Measurements from ENCODE around the gene ALDH8A1.

DNA sequence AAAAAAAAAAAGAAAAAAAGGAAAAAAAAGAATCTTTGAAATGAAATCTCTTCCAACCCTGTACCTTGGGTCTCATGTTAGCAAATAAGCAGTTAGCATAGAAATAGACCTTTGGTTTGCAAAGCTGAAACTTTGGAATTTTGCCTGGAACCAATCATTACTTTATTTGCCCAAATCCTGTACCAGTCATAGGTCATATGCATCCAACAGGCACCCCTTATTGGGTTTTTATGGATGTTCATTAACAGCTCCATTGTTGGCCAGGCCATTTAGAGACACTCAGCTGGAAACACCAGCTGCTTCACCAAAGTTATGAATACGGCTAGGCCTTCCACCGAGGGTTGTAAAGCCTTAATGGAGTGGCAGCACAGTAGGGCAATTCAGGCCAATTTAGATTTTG is 53.0 kb downstream of the ALDH8A1 start:
- no peak for TF ChIP-seq POLR2A (IDR thresholded peaks at IDR 0.05)
- TF ChIP-seq, protein P1, sequence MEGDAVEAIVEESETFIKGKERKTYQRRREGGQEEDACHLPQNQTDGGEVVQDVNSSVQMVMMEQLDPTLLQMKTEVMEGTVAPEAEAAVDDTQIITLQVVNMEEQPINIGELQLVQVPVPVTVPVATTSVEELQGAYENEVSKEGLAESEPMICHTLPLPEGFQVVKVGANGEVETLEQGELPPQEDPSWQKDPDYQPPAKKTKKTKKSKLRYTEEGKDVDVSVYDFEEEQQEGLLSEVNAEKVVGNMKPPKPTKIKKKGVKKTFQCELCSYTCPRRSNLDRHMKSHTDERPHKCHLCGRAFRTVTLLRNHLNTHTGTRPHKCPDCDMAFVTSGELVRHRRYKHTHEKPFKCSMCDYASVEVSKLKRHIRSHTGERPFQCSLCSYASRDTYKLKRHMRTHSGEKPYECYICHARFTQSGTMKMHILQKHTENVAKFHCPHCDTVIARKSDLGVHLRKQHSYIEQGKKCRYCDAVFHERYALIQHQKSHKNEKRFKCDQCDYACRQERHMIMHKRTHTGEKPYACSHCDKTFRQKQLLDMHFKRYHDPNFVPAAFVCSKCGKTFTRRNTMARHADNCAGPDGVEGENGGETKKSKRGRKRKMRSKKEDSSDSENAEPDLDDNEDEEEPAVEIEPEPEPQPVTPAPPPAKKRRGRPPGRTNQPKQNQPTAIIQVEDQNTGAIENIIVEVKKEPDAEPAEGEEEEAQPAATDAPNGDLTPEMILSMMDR (IDR thresholded peaks at IDR 0.05), result no peak
